ENCODE data around the gene SPO11. TPM values are rescaled to one million over a fixed set of nuclear protein-coding genes. Genes with fewer than 3 reads are reported as not detected.
A peak's percentile ranks its signal among the peaks of the same experiment; 100 is the strongest.

SPO11 gene
- total and polyA plus RNA-seq, 4 experiments from 2014 or later = not detected

GRCh38 chr20:57351042-57351783, 21.6 kb downstream of the SPO11 start, which contains the start of gene RAE1:
Gene RAE1 (plus strand): TSS chr20:57351255. CDS start chr20:57354039, 2,784 bp downstream.
- H3K4me1 Mint-ChIP-seq = peaks cover 11 to 36% (median 23%) of the 10 kb centered on the region in 4 donors
- DNase-seq = peak; percentile 90 to 92 (median 91)
- peak within 1 kb of the TSS; percentile 87 to 95 (median 91) for H3K27ac Mint-ChIP-seq
- intact Hi-C loops (cut with micrococcal nuclease) = loop anchor here (1.0 to 5.0 kb wide), 3 partner anchors 42 to 884 kb away; partner anchors contain the start of gene RTF2
- Histone ChIP-seq H3K36me3 (ENCODE audit: insufficient read depth, low read length) (peaks cover 17% of the 10 kb centered on the region), H3K27me3 (ENCODE audit: insufficient read depth, low read length) (no peaks in the 10 kb centered on the region), H3K4me3 (ENCODE audit: low read length in 2 of 2) (peak within 1 kb of the TSS; percentile 84 to 92), H3K27ac (ENCODE audit: low read depth, low read length) (peak within 1 kb of the TSS; percentile 91), H3K9me3 (ENCODE audit: control insufficient read depth in 1 of 2, low read length in 2 of 2) (no peaks in the 10 kb centered on the region), H3K4me1 (ENCODE audit: insufficient read depth, low read length) (peaks cover 23% of the 10 kb centered on the region)
- H3K36me3 Mint-ChIP-seq = peaks cover 28 to 38% of the 10 kb centered on the region in 2 donors
- POLR2A ChIA-PET (ENCODE audit: partially characterized antibody) = interaction anchor here (1.4 kb wide), 1 partner anchor 47 kb away, joined by 3 read pairs; no protein-coding TSS in a partner anchor
- no peaks in the 10 kb centered on the region for H3K9me3 Mint-ChIP-seq
- H3K27me3 Mint-ChIP-seq = peaks cover 0 to 3% of the 10 kb centered on the region in 2 donors
- H3K4me3 Mint-ChIP-seq = peak within 1 kb of the TSS; percentile 87 to 96 (median 92)
- CTCF ChIA-PET (ENCODE audit: partially characterized antibody) = no interaction called here

- Histone ChIP-seq H3K4me3 (ENCODE audit: low read length in 2 of 2) (no peak overlapping the region), H3K9me3 (ENCODE audit: control insufficient read depth in 1 of 2, low read length in 2 of 2) (no peaks in the 10 kb centered on the region), H3K36me3 (ENCODE audit: insufficient read depth, low read length) (peaks cover 17% of the 10 kb centered on the region), H3K4me1 (ENCODE audit: insufficient read depth, low read length) (peaks cover 23% of the 10 kb centered on the region), H3K27ac (ENCODE audit: low read depth, low read length) (no peak overlapping the region), H3K27me3 (ENCODE audit: insufficient read depth, low read length) (no peaks in the 10 kb centered on the region)
- CTCF ChIA-PET (ENCODE audit: partially characterized antibody) = no interaction called here
- POLR2A ChIA-PET (ENCODE audit: partially characterized antibody) = interaction anchor here (1.1 to 1.4 kb wide), 2 partner anchors 40 to 46 kb away, joined by 3 read pairs; no protein-coding TSS in a partner anchor
- intact Hi-C loops (cut with micrococcal nuclease) = loop anchor here (5.0 kb wide), 1 partner anchor 885 kb away; the partner anchor contains the start of gene RTF2
- peaks cover 11 to 36% (median 23%) of the 10 kb centered on the region in 4 donors for H3K4me1 Mint-ChIP-seq
- no peak for DNase-seq
- peak overlapping the region; percentile 42 to 96 (median 91) for H3K4me3 Mint-ChIP-seq
- H3K9me3 Mint-ChIP-seq = no peaks in the 10 kb centered on the region
- H3K36me3 Mint-ChIP-seq = peaks cover 32 to 42% of the 10 kb centered on the region in 2 donors
- H3K27ac Mint-ChIP-seq = peak overlapping the region in 5 of 7 donors; percentile 19 to 91 (median 56)
- H3K27me3 Mint-ChIP-seq = peaks cover 0 to 3% of the 10 kb centered on the region in 2 donors
Observed at GRCh38 chr20:57352305-57352704, 22.7 kb downstream of the SPO11 start.

DNA sequence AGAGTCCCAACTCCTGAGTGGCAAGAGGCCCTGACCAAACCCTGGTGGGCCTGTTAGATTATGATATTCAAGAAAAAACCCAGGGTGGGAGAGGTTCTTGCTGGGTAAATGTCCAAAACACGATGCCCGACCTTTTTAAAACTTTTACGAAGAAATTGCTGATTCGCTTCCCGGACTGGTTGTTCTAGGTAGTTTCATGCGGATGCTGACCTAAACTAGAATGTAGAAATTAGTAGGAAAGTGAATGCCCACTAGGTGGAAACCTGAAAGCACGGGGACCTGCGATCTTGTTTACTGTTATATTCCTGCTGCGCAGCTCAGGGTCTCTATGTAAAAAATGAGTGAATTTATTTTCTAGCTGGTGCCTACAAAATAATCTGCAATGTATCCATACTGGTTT, 23.7 kb downstream of the SPO11 start:
- DNase-seq = no peak
- Mint-ChIP-seq H3K27me3 (no peaks in the 10 kb centered on the region), H3K27ac (peak overlapping the region in 3 of 7 donors; percentile 36 to 50 (median 40)), H3K4me3 (peak overlapping the region; percentile 12 to 64 (median 59)), H3K4me1 (peaks cover 11 to 36% (median 23%) of the 10 kb centered on the region in 4 donors), H3K9me3 (no peaks in the 10 kb centered on the region), H3K36me3 (peaks cover 32 to 42% of the 10 kb centered on the region in 2 donors)
- H3K27ac ChIP-seq (ENCODE audit: low read depth, low read length) = no peak overlapping the region
- intact Hi-C loops (cut with micrococcal nuclease) = loop anchor here (5.0 kb wide), 1 partner anchor 886 kb away; the partner anchor contains the start of gene RTF2
- no peaks in the 10 kb centered on the region for H3K27me3 ChIP-seq (ENCODE audit: insufficient read depth, low read length)
- CTCF ChIA-PET (ENCODE audit: partially characterized antibody) = no interaction called here
- H3K36me3 ChIP-seq (ENCODE audit: insufficient read depth, low read length) = peaks cover 17% of the 10 kb centered on the region
- H3K9me3 ChIP-seq (ENCODE audit: control insufficient read depth in 1 of 2, low read length in 2 of 2) = no peaks in the 10 kb centered on the region
- H3K4me3 ChIP-seq (ENCODE audit: low read length in 2 of 2) = no peak overlapping the region
- peaks cover 23% of the 10 kb centered on the region for H3K4me1 ChIP-seq (ENCODE audit: insufficient read depth, low read length)
- POLR2A ChIA-PET (ENCODE audit: partially characterized antibody) = no interaction called here

DNA sequence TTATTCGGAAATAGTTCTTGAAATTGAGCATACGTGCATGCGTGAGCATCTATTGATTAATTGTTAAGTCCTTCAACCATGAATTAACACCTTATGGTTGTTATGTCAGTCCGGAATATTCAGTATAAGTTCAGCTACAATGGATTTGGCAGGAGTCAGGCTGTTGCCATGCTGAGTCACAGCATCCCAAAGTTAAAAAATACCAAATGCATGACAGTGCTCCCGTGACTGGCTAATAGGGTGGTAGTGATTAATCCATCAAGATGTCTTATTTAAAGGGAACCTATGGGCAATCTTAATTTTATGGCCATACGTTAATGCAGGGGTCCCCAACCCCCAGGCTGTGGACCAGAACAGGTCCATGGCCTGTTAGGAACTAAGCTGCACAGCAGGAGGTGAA, 31.9 kb downstream of the SPO11 start:
- Histone ChIP-seq H3K4me1 (ENCODE audit: insufficient read depth, low read length) (no peaks in the 10 kb centered on the region), H3K4me3 (ENCODE audit: low read length in 2 of 2) (no peak overlapping the region), H3K27ac (ENCODE audit: low read depth, low read length) (no peak overlapping the region), H3K36me3 (ENCODE audit: insufficient read depth, low read length) (peaks cover 25% of the 10 kb centered on the region), H3K27me3 (ENCODE audit: insufficient read depth, low read length) (no peaks in the 10 kb centered on the region), H3K9me3 (ENCODE audit: control insufficient read depth in 1 of 2, low read length in 2 of 2) (no peaks in the 10 kb centered on the region)
- DNase-seq = no peak
- Mint-ChIP-seq H3K27ac (peak overlapping the region in 2 of 7 donors; percentile 11 to 47), H3K4me1 (peaks cover 0 to 5% (median 2%) of the 10 kb centered on the region in 4 donors), H3K9me3 (no peaks in the 10 kb centered on the region), H3K27me3 (no peaks in the 10 kb centered on the region), H3K4me3 (no peak overlapping the region), H3K36me3 (peaks cover 25 to 27% of the 10 kb centered on the region in 2 donors)
- ChIA-PET CTCF (ENCODE audit: partially characterized antibody) (interaction anchor here (0.9 to 2.8 kb wide), 5 partner anchors 12 to 132 kb away, joined by 4 to 7 read pairs (median 4); no protein-coding TSS in a partner anchor), POLR2A (ENCODE audit: partially characterized antibody) (no interaction called here)
- intact Hi-C loops (cut with micrococcal nuclease) = no loop called here

GRCh38 chr20:57364451-57364850, 34.8 kb downstream of the SPO11 start:
- no peaks in the 10 kb centered on the region for H3K27me3 ChIP-seq (ENCODE audit: insufficient read depth, low read length)
- ChIA-PET CTCF (ENCODE audit: partially characterized antibody) (interaction anchor here (1.1 to 1.2 kb wide), 2 partner anchors 17 to 134 kb away, joined by 3 to 4 read pairs; no protein-coding TSS in a partner anchor), POLR2A (ENCODE audit: partially characterized antibody) (no interaction called here)
- H3K4me3 Mint-ChIP-seq = no peak overlapping the region
- H3K27me3 Mint-ChIP-seq = no peaks in the 10 kb centered on the region
- H3K4me1 Mint-ChIP-seq = peaks cover 0 to 5% (median 2%) of the 10 kb centered on the region in 4 donors
- H3K9me3 ChIP-seq (ENCODE audit: control insufficient read depth in 1 of 2, low read length in 2 of 2) = no peaks in the 10 kb centered on the region
- peaks cover 53% of the 10 kb centered on the region for H3K36me3 ChIP-seq (ENCODE audit: insufficient read depth, low read length)
- no peak overlapping the region for H3K4me3 ChIP-seq (ENCODE audit: low read length in 2 of 2)
- no peak overlapping the region for H3K27ac ChIP-seq (ENCODE audit: low read depth, low read length)
- no peaks in the 10 kb centered on the region for H3K9me3 Mint-ChIP-seq
- no peak for DNase-seq
- peak overlapping the region in 1 of 7 donors; percentile 25 for H3K27ac Mint-ChIP-seq
- intact Hi-C loops (cut with micrococcal nuclease) = no loop called here
- peaks cover 45 to 54% of the 10 kb centered on the region in 2 donors for H3K36me3 Mint-ChIP-seq
- H3K4me1 ChIP-seq (ENCODE audit: insufficient read depth, low read length) = no peaks in the 10 kb centered on the region

DNA sequence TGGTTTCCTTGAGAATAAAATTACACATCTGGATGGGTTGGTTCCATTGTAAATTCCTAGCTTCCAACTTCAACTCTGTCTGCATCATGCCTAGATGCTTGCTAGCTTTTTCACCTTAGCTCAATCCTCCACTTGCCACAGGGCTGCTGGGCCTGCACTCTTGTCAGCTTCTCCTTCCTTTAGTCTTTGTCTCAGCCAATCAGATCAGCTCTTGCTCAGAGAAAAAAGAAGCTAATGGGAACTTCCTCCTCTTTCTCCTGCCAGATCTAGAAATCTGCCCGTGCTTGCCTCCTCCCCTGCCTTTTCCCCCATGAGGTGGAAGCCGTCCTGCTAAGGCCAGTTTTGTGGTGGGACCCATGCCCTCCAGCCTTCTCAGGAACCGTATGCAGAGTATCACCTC, 40.0 kb downstream of the SPO11 start:
- no peak for DNase-seq
- Histone ChIP-seq H3K9me3 (ENCODE audit: control insufficient read depth in 1 of 2, low read length in 2 of 2) (no peaks in the 10 kb centered on the region), H3K4me3 (ENCODE audit: low read length in 2 of 2) (no peak overlapping the region), H3K27me3 (ENCODE audit: insufficient read depth, low read length) (no peaks in the 10 kb centered on the region), H3K4me1 (ENCODE audit: insufficient read depth, low read length) (peaks cover 4% of the 10 kb centered on the region), H3K27ac (ENCODE audit: low read depth, low read length) (no peak overlapping the region), H3K36me3 (ENCODE audit: insufficient read depth, low read length) (peaks cover 79% of the 10 kb centered on the region)
- no peak overlapping the region for H3K4me3 Mint-ChIP-seq
- POLR2A ChIA-PET (ENCODE audit: partially characterized antibody) = no interaction called here
- intact Hi-C loops (cut with micrococcal nuclease) = no loop called here
- CTCF ChIA-PET (ENCODE audit: partially characterized antibody) = interaction anchor here (0.8 to 1.6 kb wide), 3 partner anchors 10 to 126 kb away, joined by 3 to 6 read pairs (median 3); no protein-coding TSS in a partner anchor
- H3K27me3 Mint-ChIP-seq = no peaks in the 10 kb centered on the region
- peaks cover 71 to 88% of the 10 kb centered on the region in 2 donors for H3K36me3 Mint-ChIP-seq
- H3K9me3 Mint-ChIP-seq = no peaks in the 10 kb centered on the region
- H3K4me1 Mint-ChIP-seq = peaks cover 6 to 28% (median 10%) of the 10 kb centered on the region in 4 donors
- H3K27ac Mint-ChIP-seq = peak overlapping the region in 1 of 7 donors; percentile 43

GRCh38 chr20:57370316-57370715, 40.7 kb downstream of the SPO11 start:
- no peak for DNase-seq
- Mint-ChIP-seq H3K27ac (peak overlapping the region in 5 of 7 donors; percentile 8 to 48 (median 16)), H3K27me3 (no peaks in the 10 kb centered on the region), H3K4me3 (no peak overlapping the region), H3K36me3 (peaks cover 72 to 91% of the 10 kb centered on the region in 2 donors), H3K4me1 (peaks cover 6 to 31% (median 11%) of the 10 kb centered on the region in 4 donors), H3K9me3 (no peaks in the 10 kb centered on the region)
- ChIA-PET CTCF (ENCODE audit: partially characterized antibody) (interaction anchor here (0.5 to 1.6 kb wide), 4 partner anchors 9 to 126 kb away, joined by 3 to 6 read pairs (median 4); no protein-coding TSS in a partner anchor), POLR2A (ENCODE audit: partially characterized antibody) (no interaction called here)
- intact Hi-C loops (cut with micrococcal nuclease) = no loop called here
- peaks cover 4% of the 10 kb centered on the region for H3K4me1 ChIP-seq (ENCODE audit: insufficient read depth, low read length)
- no peaks in the 10 kb centered on the region for H3K9me3 ChIP-seq (ENCODE audit: control insufficient read depth in 1 of 2, low read length in 2 of 2)
- H3K27ac ChIP-seq (ENCODE audit: low read depth, low read length) = no peak overlapping the region
- no peaks in the 10 kb centered on the region for H3K27me3 ChIP-seq (ENCODE audit: insufficient read depth, low read length)
- peaks cover 86% of the 10 kb centered on the region for H3K36me3 ChIP-seq (ENCODE audit: insufficient read depth, low read length)
- H3K4me3 ChIP-seq (ENCODE audit: low read length in 2 of 2) = no peak overlapping the region

Data from CD4-positive, alpha-beta memory T cell (primary cell).